Upper lobe of right lung (tissue), 1 donor: Measurements from ENCODE around the gene GAA. TPM values are rescaled to one million over a fixed set of nuclear protein-coding genes. Genes with fewer than 3 reads are reported as not detected.
A peak's percentile ranks its signal among the peaks of the same experiment; 100 is the strongest.

ENCODE experiments used
- ATAC-seq: fragments of 200-7000 bp; cut with Tn5 transposase; one replicate; pipeline ENCODE4 v1.9.1; 2020; ENCODE audit warnings: mild to moderate bottlenecking, moderate library complexity
- DNase-seq: peaks from one replicate; pipeline ENCODE4 v3.0.0-alpha.2; 2020
- H3K27ac ChIP-seq: fragments of 200-600 bp; one replicate; pipeline ENCODE4 v1.8.0; 2022
- H3K27me3 ChIP-seq: fragments of 200-600 bp; one replicate; pipeline ENCODE4 v1.8.0; 2022; ENCODE audit warnings: mild to moderate bottlenecking
- H3K36me3 ChIP-seq: fragments of 200-600 bp; one replicate; pipeline ENCODE4 v1.8.0; 2022
- H3K4me1 ChIP-seq: fragments of 200-600 bp; one replicate; pipeline ENCODE4 v1.8.0; 2022
- H3K4me3 ChIP-seq: fragments of 200-600 bp; one replicate; pipeline ENCODE4 v1.8.0; 2022; ENCODE audit warnings: mild to moderate bottlenecking
- H3K9me3 ChIP-seq: fragments of 200-600 bp; one replicate; pipeline ENCODE4 v1.8.0; 2022
- intact Hi-C: fragments of 100-400 bp; cut with DNase I; formaldehyde crosslinking; loops from one replicate; pipeline ENCODE4 v1.11.0; 2022
- total RNA-seq: library from RNA; stranded (reverse); fragmentation: NEBNext Ultra II Directional; extraction: Animal tissue kit (Norgen Biotek cat#: 25700); gene quantifications from one replicate; pipeline ENCODE4 v1.2.1, GENCODE V29; 2021
- TF ChIP-seq, protein P1 (sequence below): fragments of 200-600 bp; IDR thresholded peaks from one replicate; pipeline ENCODE4 v1.8.0; 2022; ENCODE audit warnings: antibody characterized with exemption
- donor health status: DM: no; HTN: yes; CAD: no; lungs with severe emphysema.

GAA gene
- total RNA-seq, 1 donor from 2014 or later: 99.1 TPM

DNA sequence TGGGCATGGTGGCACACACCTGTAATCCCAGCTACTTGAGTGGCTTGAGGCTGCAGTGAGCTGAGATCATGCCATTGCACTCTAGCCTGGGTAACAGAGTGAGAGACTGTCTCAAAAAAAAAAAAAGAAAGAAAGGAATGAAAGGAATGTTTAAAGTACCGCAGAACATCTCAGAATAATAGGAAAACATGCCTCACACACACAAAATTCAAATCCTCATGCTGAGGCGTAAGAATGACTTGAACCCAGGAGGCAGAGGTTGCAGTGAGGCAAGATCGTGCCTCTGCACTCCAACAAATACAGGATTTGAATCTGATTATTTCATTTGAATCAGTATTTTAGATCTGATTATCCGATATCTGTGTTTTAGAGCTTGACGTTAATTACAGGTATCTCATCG lies 21.3 kb upstream of the GAA start:
- intact Hi-C loops: no loop called here
- TF ChIP-seq, protein P1, sequence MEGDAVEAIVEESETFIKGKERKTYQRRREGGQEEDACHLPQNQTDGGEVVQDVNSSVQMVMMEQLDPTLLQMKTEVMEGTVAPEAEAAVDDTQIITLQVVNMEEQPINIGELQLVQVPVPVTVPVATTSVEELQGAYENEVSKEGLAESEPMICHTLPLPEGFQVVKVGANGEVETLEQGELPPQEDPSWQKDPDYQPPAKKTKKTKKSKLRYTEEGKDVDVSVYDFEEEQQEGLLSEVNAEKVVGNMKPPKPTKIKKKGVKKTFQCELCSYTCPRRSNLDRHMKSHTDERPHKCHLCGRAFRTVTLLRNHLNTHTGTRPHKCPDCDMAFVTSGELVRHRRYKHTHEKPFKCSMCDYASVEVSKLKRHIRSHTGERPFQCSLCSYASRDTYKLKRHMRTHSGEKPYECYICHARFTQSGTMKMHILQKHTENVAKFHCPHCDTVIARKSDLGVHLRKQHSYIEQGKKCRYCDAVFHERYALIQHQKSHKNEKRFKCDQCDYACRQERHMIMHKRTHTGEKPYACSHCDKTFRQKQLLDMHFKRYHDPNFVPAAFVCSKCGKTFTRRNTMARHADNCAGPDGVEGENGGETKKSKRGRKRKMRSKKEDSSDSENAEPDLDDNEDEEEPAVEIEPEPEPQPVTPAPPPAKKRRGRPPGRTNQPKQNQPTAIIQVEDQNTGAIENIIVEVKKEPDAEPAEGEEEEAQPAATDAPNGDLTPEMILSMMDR: no peak
- H3K4me1 ChIP-seq: peaks cover 6% of the 10 kb centered on the region

DNA sequence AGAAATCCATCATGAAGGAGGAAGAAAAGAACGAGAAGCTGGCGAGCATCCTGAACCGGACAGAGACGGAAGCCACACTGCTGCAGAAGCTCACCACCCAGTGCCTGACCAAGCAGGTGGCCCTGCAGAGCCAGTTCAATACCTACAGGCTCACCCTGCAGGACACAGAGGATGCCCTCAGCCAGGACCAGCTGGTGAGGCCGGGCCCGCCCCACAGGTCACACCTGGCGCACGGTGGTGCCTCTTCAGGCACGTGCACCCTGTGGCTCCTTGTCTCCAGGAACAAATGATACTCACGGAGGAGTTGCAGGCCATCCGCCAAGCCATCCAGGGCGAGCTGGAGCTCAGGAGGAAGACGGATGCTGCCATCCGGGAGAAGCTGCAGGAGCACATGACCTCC lies 19.8 kb upstream of the GAA start:
- no peak overlapping the region for H3K4me3 ChIP-seq
- H3K27me3 ChIP-seq: no peaks in the 10 kb centered on the region
- H3K9me3 ChIP-seq: no peaks in the 10 kb centered on the region
- H3K4me1 ChIP-seq: peaks cover 6% of the 10 kb centered on the region
- H3K27ac ChIP-seq: no peak overlapping the region
- ATAC-seq (no peak), DNase-seq (no peak)
- no peaks in the 10 kb centered on the region for H3K36me3 ChIP-seq
- TF ChIP-seq, protein P1: no peak
- intact Hi-C loops: no loop called here

More for the DNA sequence above, 21.3 kb upstream of the GAA start:
- no peak overlapping the region for H3K27ac ChIP-seq
- H3K36me3 ChIP-seq: no peaks in the 10 kb centered on the region
- no peaks in the 10 kb centered on the region for H3K9me3 ChIP-seq
- H3K4me3 ChIP-seq: no peak overlapping the region
- H3K27me3 ChIP-seq: no peaks in the 10 kb centered on the region
- ATAC-seq (no peak), DNase-seq (no peak)

DNA sequence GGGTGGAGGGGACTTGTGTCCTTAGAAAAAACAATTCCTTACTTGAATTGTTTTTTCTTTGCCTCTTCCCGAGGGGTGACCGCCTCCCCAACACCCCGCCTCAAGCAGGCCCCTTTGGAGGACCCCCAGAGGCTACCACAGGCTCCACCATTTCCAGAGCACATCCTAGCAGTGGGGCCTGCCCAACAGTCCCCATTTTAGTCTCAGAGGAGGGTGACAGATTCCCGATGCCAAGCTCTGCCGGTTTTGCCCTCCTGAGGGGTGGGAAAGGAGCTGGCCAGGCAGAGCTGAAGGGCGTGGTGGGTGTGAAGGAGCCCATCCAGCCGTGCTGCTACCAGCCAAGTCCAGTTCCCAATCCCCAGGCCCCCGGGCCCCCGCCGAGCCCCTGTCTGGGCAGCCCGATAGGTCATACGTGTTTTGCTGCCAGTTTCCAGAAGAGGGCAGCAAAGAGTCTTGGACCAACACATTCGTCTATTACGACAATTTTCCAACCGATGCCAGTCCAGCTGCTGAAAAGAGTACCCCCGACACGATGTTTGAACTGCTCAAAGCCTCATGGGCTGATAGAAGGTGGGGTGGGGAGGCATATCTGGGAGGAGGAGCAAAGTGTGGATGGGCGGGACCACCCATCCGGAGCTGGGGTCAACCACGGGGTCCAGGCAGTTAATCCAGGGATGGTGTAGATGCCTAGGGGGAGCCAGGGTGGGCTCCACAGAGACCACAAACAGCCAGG lies 18.8 kb upstream of the GAA start:
- DNase-seq: no peak
- H3K4me3 ChIP-seq: no peak overlapping the region
- no peaks in the 10 kb centered on the region for H3K36me3 ChIP-seq
- ATAC-seq: peak; percentile 85
- H3K27me3 ChIP-seq: no peaks in the 10 kb centered on the region
- H3K27ac ChIP-seq: no peak overlapping the region
- TF ChIP-seq, protein P1: peak; percentile 83
- intact Hi-C loops: no loop called here
- no peaks in the 10 kb centered on the region for H3K9me3 ChIP-seq
- peaks cover 6% of the 10 kb centered on the region for H3K4me1 ChIP-seq

DNA sequence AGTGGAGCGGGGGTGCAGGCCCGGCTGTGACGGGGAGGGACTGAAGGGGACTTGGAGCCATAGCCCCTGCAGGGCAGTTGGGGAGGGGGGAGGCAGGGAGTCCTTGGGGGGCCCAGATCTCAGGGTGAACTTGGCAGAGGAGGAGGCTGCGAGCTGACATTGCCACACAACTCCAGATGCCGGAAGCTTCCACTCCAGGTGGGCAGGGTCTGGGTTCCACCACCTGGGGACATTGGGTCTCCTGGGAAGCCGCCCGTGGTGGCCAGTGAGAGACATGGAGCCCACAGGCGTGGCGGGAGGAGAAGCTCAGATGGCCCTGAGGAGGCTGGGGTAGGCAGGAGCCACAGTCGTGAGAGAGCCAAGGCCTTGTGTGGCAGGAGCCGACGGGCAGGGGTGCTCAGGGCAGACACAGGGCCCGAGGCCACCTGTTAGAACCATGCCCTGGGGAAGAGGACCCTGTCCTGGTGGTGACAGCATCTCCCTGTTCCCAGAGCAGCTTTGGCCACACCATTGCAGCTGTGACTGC lies 18.2 kb upstream of the GAA start:
- Histone ChIP-seq H3K4me3 (no peak overlapping the region), H3K27ac (no peak overlapping the region), H3K27me3 (no peaks in the 10 kb centered on the region), H3K9me3 (no peaks in the 10 kb centered on the region), H3K4me1 (peaks cover 6% of the 10 kb centered on the region), H3K36me3 (no peaks in the 10 kb centered on the region)
- DNase-seq: no peak
- no peak for ATAC-seq
- TF ChIP-seq, protein P1: no peak
- intact Hi-C loops: no loop called here

DNA sequence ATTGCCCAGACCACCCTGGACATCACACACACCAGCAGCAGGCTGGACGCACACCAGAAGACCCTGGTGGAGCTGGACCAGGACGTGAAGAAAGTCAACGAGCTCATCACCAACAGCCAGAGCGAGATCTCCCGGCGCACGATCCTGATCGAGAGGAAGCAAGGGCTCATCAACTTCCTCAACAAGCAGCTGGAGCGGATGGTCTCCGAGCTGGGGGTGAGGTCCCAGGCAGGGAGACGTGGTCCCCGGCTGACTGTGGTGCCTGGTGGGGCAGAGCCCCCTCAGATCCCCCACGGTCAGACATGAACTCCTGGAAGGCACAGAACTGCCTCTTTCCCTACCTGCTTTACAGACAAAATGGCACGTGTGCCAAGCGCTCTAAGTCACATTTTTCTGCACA lies 16.6 kb upstream of the GAA start:
- Histone ChIP-seq H3K9me3 (no peaks in the 10 kb centered on the region), H3K4me3 (no peak overlapping the region), H3K36me3 (no peaks in the 10 kb centered on the region), H3K27me3 (no peaks in the 10 kb centered on the region), H3K4me1 (peaks cover 6% of the 10 kb centered on the region), H3K27ac (no peak overlapping the region)
- intact Hi-C loops: no loop called here
- ATAC-seq (no peak), DNase-seq (no peak)
- TF ChIP-seq, protein P1: no peak
